GM18499 (cell line): ENCODE results near the gene MIS18BP1.
"Not testable (repeated sequence)": the region's sequence is repeated elsewhere in the genome, so short reads cannot be mapped to it uniquely, and the experiment has no call there.

Experiments used
- ATAC-seq: cut with Tn5 transposase; IDR thresholded peaks from one replicate; pipeline ENCODE4 v1.9.1; 2021; ENCODE audit warnings: moderate number of reproducible peaks; ENCODE audit not compliant: insufficient read depth, unreplicated experiment

Gene MIS18BP1

DNA sequence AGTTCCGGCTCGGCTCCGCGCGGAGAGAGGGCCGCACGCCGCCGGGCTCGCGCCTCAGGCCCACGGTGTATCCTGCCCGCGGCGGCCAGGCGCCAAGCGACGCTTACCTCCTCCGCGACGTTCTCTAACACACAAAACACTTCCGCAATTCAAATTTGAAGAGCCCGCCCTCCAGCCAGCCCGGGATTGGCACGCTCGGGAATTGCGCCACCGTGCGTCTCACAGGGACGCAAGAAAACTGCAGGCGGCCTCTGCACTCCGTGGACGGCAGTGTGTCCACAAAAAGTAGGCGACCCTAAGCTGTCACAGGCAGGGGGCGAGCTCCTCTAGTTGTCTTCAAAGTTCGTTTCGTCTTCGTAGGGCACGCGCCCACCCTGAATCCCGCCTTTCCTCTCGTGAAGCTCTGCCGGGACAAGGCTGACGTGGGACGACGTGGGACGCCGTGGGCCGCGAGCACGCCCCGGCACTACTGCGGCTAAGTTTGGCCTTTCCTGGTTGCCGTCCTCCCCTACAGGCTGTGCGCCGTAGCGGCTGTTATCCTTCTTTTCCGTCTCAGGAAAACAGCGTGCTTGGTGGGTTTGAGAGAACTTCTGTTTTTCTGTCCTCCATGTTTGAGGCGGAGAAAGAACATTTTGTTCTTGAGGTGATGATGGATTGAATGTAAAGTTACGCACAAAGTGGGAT is at the start of gene MIS18BP1:
MIS18BP1 (minus strand) TSS at position 133 of the 684 bp plus-strand sequence. CDS start 5,916 bp downstream, outside the sequence.
- peak; percentile 72 for ATAC-seq

DNA sequence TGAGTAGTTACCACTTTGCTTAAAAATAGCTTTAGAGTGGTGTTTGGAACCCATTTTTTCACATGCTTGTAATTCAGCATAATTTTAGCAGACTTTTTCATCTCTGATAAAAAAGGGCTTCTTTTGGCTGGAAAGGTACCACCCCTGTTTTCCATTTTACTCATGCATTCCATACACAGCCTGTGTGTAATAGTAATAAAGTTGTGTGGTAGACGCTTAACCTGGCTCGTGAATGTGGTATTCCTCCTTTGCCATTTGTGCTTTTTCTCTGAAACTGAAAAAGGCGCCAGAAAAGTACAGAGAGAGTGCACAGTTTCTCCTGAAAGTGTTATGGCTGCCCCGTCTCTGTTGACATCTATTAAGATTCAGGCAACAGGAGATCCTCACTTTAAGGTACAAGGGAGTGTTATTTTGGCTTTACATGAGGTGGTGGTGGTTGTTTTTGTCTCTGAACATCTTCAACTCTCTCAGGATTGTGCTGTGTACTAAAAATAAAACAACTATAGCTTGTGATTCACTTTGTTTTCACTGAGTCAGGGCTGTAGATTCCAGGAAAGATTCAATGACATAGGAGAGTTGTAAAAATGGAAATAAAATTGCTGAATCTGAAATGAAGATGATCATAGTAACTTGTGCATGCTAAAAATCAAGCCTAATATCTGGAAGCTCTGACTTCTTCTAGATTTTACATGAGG is 45.6 kb upstream of the MIS18BP1 start:
- ATAC-seq, result no peak

DNA sequence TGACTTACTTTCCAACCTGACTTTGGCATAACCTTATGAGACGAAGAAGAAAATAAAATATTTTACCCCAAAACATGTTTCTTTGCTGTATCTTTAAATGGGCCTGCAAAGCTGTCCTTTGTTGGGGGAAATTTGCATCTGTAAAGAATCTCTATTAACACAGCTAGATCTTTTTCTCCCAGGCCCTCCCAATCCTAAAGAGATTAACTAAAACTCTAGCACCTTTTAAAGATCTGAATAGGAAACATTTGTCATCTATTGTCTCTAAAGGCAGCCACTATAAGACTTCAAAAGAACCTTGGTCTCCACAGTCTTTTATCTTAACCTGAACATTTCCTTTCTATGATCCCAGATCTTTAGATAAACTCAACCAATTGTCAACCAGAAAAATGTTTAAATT is 41.8 kb upstream of the MIS18BP1 start:
- not testable (repeated sequence) for ATAC-seq

DNA sequence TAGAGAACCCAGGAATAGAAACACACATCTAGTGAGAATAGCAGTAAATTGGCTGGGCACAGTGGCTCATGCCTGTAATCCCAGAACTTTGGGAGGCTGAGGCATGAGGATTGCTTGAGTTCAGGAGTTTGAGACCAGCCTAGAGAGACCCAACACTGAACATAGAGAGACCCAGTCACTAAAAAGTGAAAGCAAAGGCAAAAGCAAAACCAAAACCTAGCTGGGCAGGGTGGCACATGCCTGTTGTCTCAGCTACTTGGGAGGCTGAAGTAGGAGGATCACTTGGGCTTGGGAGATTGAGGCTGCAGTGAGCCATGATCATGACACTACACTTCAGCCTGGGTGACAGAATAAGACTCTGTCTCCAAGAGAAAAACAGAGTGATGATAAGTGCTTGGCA is 37.5 kb upstream of the MIS18BP1 start:
- no peak for ATAC-seq

DNA sequence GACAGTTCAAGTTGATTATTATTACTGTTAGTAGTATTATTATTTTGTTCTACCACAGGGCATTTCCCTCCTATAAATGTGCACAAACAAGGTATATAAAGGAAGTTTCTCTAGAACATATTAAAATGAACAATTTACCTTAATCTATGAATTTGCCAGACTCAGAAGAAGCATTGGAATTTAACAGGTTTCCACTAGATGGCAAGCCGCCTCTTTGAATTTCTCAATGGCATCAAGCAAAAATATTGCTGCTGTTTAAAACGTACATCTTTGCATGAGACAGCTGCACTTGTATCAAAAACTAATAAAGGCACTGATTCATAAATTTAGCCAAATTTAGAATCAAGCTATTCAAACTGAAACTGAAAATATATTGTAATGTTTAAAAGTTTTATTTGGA is 34.6 kb upstream of the MIS18BP1 start:
- no peak for ATAC-seq

DNA sequence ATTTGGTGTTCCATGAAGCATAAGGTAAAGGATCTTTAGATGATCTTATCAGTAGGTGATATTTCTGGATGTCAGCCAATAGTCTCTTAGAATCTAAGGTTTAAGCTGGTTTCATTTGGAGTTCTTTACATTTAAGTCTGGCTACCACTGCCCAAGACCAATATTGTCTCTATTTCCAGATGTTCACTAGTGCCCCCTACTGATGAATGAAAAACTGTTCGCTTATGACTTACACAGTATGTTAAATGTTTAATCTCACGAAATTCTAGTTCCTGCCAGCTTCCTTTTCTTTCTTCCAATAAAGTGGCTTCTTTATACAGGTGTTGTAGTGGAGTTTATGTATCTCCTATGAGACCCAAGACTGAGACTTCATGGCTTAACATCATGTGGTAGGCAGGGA is 31.8 kb upstream of the MIS18BP1 start:
- no peak for ATAC-seq

DNA sequence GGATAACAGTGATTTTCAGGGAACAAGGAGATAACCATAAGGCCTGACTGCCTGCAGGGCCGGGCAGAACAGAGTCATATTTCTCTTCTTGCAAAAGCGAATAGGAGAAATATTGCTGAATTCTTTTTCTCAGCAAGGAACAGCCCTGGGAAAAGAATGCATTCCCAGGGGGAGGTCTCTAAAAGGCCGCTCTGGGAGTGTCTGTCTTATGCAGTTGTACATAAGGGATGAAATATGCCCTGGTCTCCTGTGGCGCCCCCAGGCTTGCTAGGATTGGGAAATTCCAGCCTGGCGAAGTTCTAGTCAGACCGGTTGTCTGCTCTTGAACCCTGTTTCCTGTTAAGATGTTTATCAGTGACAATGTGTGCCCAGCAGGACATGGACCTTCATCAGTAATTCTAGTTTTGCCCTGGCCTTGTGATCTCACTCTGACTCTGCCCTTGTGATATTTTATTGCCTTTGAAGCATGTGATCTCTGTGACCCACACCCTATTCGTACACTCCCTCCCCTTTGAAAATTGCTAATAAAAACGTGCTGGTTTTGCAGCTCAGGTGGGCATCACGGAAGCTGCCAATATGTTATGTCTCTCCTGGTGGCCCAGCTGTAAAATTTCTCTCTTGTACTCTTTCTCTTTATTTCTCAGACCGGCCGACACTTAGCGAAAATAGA is 28.9 kb upstream of the MIS18BP1 start:
- ATAC-seq, result not testable (repeated sequence)

DNA sequence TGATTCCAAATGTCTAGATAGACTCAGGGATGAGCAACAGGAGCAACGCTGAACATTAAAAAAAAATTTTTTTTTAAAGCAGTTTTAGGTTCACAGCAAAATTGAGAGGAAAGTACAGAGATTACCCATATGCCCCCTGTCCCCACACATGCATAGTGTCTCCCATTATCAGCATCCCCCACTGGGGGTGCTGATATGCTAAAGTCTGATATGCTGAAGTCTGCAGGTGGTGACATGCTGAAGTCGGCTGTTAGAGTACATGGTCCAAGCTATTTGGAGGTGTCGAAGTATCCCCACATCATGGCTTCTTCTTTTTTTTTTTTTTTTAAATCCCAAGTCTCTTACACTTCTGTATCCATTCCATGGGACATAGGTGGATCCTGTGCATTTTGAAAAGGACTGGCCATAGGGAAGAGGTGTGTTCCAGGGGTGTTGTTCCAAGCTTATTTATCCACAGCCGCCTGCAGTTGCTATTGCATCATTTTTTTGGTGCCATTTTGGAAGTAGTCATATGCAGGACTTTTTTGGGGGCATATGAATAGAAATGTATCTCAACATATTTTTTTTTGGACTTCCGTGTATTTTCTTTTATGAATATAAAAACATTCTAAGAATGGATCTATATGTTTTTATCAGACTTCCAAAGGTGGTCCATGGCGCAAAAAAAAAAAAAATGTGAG is 19.0 kb upstream of the MIS18BP1 start:
- no peak for ATAC-seq

DNA sequence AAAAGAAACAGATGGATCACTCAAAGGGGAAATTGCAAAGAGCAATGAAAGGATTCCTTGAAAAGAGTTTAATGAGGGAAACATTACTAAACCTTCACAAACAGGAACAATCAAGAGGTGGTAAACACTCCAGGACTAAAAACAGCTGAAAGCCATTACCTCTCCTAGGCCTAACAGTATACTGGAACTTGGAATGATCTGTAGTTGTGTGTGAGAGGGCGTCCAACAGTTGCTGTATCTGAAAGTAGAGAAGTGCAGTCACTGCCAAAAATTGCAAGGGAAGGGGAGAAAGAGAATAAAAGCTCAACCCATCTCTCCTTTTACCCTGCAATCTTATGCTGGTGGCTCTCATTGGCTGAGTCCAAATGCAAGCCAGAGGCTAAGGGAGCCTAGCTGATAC is 17.0 kb upstream of the MIS18BP1 start:
- no peak for ATAC-seq

DNA sequence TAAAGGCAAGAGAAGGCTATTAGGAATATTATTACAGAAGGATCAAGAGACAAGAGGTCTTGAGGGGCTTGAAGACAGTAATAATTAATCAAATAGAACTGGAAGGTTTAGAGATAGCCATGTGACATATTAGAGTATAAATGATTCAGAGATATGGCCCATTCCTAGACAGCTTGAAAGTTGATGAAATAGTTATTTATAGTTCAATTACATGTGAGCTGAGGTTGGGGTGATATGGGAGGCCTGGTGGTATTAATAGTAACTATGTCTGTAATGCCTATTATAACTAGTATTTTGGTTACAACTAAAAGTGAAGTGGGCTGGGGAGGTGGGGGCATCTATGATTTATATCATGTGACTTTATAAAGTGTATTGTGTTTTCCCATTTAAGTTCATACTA is 14.1 kb upstream of the MIS18BP1 start:
- ATAC-seq, result no peak

DNA sequence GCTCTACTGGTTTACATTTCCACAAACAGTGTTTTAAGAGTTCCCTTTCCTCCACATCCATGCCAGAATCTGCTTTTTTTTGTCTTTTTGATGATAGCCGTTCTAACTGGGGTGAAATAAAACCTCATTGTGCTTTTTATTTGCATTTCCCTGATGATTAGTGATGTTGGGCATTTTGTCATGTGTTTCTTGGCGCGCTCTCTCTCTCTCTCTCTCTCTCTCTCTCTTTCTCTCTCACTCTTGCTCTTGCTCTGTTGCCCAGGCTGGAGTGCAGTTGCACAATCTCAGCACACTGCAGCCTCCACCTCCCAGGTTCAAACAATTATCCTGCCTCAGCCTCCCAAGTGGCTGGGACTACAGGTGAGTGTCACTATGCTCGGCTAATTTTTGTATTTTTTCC is 9.6 kb upstream of the MIS18BP1 start:
- ATAC-seq, result no peak

DNA sequence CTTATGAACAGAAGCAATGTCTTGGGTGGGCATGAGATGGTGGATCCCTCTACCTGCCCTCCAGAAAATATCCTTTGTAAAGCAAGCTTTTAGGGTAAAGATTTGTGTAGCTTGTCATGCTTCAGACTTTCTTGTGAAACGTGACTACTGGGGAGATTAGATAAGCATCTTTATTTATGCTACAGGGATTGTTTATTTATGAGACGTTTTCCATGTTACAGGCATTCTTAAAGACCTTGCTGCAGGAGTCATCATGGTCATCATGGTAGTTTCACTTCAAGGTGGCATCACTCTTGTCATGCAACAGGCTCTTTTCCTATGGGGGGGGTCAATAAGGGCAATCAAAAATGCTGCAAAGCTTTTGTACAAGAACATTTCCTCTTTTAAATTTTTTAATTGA is 8.2 kb upstream of the MIS18BP1 start:
- ATAC-seq, result no peak

DNA sequence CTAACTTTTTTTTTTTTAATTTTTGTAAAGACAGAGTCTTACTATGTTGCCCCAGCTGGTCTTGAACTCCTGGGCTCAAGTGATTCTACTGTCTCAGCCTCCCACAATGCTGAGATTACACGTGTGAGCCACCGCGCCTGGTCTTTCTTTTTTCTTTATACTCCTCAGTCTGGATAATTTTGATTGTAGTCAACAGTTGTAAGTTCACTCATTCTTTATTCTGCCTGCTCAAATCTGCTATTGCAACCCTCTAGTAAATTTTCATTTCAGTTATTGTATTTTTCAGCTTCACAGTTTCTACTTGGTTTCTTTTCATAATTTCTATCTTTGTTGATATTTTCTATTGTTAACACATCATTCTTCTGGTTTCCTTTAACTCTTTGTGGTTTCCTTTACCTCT is 5.8 kb upstream of the MIS18BP1 start:
- no peak for ATAC-seq

DNA sequence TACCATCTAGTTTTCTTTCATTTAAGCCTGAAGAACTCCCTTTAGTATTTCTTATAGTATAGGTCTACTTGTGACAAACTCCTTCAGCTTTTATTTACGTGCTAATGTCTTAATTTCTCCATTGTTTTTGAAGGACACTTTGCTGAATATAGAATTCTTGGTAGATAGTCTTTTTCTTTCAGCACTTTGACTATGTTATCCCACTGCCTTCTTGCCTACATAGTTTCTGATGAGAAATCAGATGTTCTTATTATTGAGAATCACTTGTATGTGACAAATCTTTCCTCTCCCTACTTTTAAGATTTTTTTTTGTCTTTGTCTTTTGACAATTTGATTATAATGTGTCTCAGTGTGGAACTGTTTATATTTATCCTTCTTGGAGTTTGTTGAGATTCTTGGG is 5.1 kb upstream of the MIS18BP1 start:
- no peak for ATAC-seq

DNA sequence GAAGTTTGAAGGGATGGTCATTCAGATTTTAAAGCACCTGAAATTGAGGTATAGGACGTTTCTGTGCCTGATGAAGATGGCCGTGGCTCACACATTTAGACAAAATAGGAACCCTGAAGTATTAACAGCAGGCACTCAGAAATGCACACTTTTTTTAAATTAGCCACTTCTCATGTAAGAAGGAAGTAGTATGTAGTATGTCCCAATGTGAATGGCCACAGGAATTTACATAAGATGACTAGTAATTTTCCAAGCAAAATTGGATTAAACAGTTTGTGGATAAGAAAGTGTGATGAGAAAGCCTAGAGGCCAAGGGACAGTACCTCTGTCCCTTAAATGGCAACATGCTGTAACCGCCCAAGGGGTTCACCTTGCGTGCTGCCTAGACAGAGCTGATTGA is 1.8 kb upstream of the MIS18BP1 start:
- no peak for ATAC-seq

DNA sequence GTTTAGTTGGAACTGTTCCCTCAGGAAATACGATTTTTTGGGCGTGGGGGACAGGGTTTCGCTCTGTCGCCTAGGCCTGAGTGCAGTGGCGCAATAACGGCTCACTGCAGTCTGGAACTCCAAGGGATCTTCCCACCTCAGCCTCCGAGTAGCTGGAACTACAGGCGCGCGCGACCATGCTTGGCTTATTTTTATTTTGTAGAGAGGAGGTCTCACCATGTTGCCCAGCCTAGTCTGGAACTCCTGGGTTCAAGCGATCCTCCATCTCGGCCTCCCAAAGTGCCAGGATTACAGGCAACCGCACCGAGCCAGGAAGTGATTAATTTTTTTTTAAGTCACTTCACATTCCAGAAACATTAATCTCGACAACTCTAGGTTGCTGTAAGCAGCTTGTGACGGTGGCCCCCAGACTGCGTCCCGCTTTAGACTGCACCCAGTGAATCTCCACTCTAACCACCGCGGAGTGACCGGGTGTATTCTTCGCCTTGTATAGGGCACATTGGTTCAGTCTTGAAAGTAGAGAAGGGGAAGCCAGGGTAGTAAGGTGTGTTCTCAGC is 830 bp upstream of the MIS18BP1 start:
- no peak for ATAC-seq

DNA sequence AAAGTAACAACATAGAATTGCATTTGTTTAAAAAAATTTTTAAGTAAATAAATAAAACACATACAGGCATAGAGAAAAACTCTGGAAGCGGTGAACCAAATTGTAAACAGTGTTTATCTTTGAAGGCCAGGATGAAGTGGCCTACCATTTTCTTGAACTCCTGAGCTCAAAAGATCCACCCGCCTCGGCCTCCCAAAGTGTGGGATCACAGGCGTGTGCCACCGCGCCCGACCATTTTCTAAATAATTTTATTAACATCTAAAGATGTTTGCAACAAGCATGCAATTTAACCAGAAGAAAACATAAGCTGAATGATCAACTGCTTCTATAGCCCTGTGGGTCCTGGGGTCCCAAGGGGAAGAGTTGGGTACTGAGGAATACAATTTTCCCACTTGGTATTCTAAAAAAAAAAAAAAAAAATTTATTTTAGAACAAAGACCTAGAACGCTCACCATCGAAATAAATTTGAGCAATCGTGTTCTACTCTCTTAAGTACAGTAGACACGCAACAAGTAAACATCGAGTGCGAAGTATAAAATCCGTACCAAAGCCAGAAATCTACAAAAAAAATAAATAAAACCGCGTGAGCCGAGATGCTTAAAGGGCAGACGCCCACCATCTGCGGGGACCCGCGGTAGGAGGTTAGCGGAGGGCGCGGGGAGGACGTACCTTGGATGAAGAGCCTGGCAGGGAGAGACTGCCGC is 484 bp downstream of the MIS18BP1 start:
- ATAC-seq, result no peak

DNA sequence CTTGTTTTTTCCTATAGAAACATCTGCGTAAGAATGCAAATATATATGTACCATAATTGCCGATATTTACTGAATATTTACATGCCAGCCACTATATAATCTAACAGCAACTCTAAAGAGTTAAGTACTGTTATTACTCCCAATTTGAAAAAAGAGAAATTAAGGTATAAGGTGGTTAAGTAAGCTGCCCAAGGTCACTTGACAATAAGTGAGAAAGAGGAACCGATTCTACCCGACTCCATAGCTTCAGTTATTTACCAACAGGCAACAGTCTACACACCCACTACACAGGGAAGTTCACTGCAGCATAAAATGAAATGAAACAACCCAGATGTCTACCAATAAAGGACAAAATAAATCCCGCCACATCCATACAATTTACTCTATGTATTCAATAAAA is 1.1 kb downstream of the MIS18BP1 start:
- ATAC-seq, result peak; percentile 55

DNA sequence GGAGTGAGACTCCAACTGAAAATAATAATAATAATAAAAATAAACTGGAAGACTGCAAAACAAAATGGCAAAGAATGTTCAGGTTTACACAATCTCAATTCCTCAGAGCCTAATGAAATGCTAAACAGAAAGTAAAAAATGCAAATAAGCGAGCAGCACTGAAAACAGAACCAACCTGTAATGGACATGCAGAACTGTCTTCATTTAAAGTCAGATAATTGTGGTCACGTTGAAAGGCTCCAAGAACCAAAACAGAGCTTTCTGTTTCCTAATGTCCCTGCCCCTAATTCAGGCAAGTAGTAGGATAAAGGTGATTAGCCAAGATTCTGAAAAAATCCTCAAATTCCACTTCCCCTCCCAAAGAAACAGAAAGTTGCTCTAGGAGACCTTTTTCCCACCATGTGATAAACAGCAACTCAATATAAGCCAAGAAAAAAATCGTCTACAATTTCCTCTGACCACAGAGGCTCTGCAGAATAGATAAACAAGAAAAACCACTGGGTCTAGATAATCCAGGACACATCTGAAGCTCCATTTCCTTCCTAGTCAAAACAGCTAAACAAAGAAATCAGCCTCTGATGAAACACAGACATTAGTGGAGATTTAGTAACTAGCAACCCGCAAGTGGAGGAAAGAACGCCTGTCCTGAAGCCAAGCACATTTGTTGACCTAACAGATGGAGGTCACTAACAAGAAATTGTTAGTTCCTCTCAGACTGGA is 3.0 kb downstream of the MIS18BP1 start:
- peak; percentile 19 for ATAC-seq
